Amygdala (tissue), 56 donors: Measurements from ENCODE around the gene ZDHHC15.
"Not testable (repeated sequence)": the region's sequence is repeated elsewhere in the genome, so short reads cannot be mapped to it uniquely, and the experiment has no call there.

ENCODE experiments used
- DNase-seq, 56 donors: peaks; one replicate each; lab custom pipeline; 2025; lab: John Stamatoyannopoulos, UW

ZDHHC15 gene

GRCh38 chrX:75522565-75523431 is at the start of gene ZDHHC15:
Gene ZDHHC15 (minus strand): TSS chrX:75523037. CDS start chrX:75523024, 13 bp downstream.
- DNase-seq: peak in 54 of 56 donors; percentile 0 to 64 (median 34)

- not testable (repeated sequence) for DNase-seq
Measured at GRCh38 chrX:75560544-75560943, 37.7 kb upstream of the ZDHHC15 start.

GRCh38 chrX:75547783-75548182 is 24.9 kb upstream of the ZDHHC15 start:
- DNase-seq: peak in 17 of 56 donors; percentile 0 to 38 (median 2)

GRCh38 chrX:75546724-75547511 is 24.1 kb upstream of the ZDHHC15 start:
- DNase-seq: no peak

- DNase-seq: no peak
Measured at GRCh38 chrX:75544786-75545185, 21.9 kb upstream of the ZDHHC15 start.

GRCh38 chrX:75483933-75484332 is 38.9 kb downstream of the ZDHHC15 start:
- no peak for DNase-seq

GRCh38 chrX:75461780-75462179 is 61.1 kb downstream of the ZDHHC15 start:
- not testable (repeated sequence) for DNase-seq

GRCh38 chrX:75421688-75422230 is 101.1 kb downstream of the ZDHHC15 start:
- DNase-seq: no peak

GRCh38 chrX:75407153-75407552 is 115.7 kb downstream of the ZDHHC15 start:
- not testable (repeated sequence) for DNase-seq

GRCh38 chrX:75390470-75390869 is 132.4 kb downstream of the ZDHHC15 start:
- no peak for DNase-seq

- no peak for DNase-seq
Measured at GRCh38 chrX:75369721-75370120, 153.1 kb downstream of the ZDHHC15 start.

- DNase-seq: no peak
Measured at GRCh38 chrX:75366861-75367260, 156.0 kb downstream of the ZDHHC15 start.

- no peak for DNase-seq
Measured at GRCh38 chrX:75365243-75365975, 157.4 kb downstream of the ZDHHC15 start.

- DNase-seq: no peak
Measured at GRCh38 chrX:75361788-75362187, 161.0 kb downstream of the ZDHHC15 start.

GRCh38 chrX:75348601-75349000 is 174.2 kb downstream of the ZDHHC15 start:
- not testable (repeated sequence) for DNase-seq

- DNase-seq: no peak
Measured at GRCh38 chrX:75337525-75337924, 185.3 kb downstream of the ZDHHC15 start.

- no peak for DNase-seq
Measured at GRCh38 chrX:75335127-75335458, 187.7 kb downstream of the ZDHHC15 start.

GRCh38 chrX:75334407-75335126 is 188.3 kb downstream of the ZDHHC15 start:
- not testable (repeated sequence) for DNase-seq

- DNase-seq: no peak
Measured at GRCh38 chrX:75327607-75328006, 195.2 kb downstream of the ZDHHC15 start.
